GM18909 (cell line): ENCODE results near the gene KCNQ1.

Experiments used
- ATAC-seq: cut with Tn5 transposase; IDR thresholded peaks from one replicate; pipeline ENCODE4 v1.9.1; 2021; ENCODE audit warnings: mild to moderate bottlenecking; ENCODE audit not compliant: unreplicated experiment, poor library complexity

KCNQ1 gene

GRCh38 chr11:2777871-2778629, 333.2 kb downstream of the KCNQ1 start:
- ATAC-seq = no peak

GRCh38 chr11:2778630-2779498, 334.1 kb downstream of the KCNQ1 start:
- peak; percentile 61 for ATAC-seq

- no peak for ATAC-seq
Observed at GRCh38 chr11:2779499-2779980, 334.7 kb downstream of the KCNQ1 start.

GRCh38 chr11:2779981-2780849, 335.4 kb downstream of the KCNQ1 start:
- no peak for ATAC-seq

GRCh38 chr11:2780850-2781407, 336.1 kb downstream of the KCNQ1 start:
- ATAC-seq = no peak

- no peak for ATAC-seq
Observed at GRCh38 chr11:2781408-2782274, 336.8 kb downstream of the KCNQ1 start.

- no peak for ATAC-seq
Observed at GRCh38 chr11:2782769-2783168, 338.0 kb downstream of the KCNQ1 start.

GRCh38 chr11:2783536-2784082, 338.8 kb downstream of the KCNQ1 start:
- ATAC-seq = no peak

GRCh38 chr11:2787816-2788167, 343.0 kb downstream of the KCNQ1 start:
- ATAC-seq = no peak

- ATAC-seq = no peak
Observed at GRCh38 chr11:2788168-2789071, 343.6 kb downstream of the KCNQ1 start.

- no peak for ATAC-seq
Observed at GRCh38 chr11:2789331-2789730, 344.5 kb downstream of the KCNQ1 start.

GRCh38 chr11:2789791-2790567, 345.2 kb downstream of the KCNQ1 start:
- ATAC-seq = no peak

- ATAC-seq = no peak
Observed at GRCh38 chr11:2790568-2790921, 345.7 kb downstream of the KCNQ1 start.

- no peak for ATAC-seq
Observed at GRCh38 chr11:2791139-2791520, 346.3 kb downstream of the KCNQ1 start.

GRCh38 chr11:2791521-2792380, 346.9 kb downstream of the KCNQ1 start:
- ATAC-seq = no peak
